ENCODE results near the gene WSCD2.
"Not testable (repeated sequence)": the region's sequence is repeated elsewhere in the genome, so short reads cannot be mapped to it uniquely, and the experiment has no call there.

Gene WSCD2

GRCh38 chr12:108194585-108194984 lies 65.5 kb downstream of the WSCD2 start:
- no peak for DNase-seq (ENCODE audit: low read depth, low spot score)

GRCh38 chr12:108196319-108196718 lies 67.2 kb downstream of the WSCD2 start:
- no peak for DNase-seq (ENCODE audit: low read depth, low spot score)

- DNase-seq (ENCODE audit: low read depth, low spot score): no peak
Measured at GRCh38 chr12:108196921-108197320, 67.8 kb downstream of the WSCD2 start.

- DNase-seq (ENCODE audit: low read depth, low spot score): no peak
Measured at GRCh38 chr12:108198043-108198442, 69.0 kb downstream of the WSCD2 start.

- no peak for DNase-seq (ENCODE audit: low read depth, low spot score)
Measured at GRCh38 chr12:108199106-108199505, 70.0 kb downstream of the WSCD2 start.

- no peak for DNase-seq (ENCODE audit: low read depth, low spot score)
Measured at GRCh38 chr12:108201808-108202207, 72.7 kb downstream of the WSCD2 start.

GRCh38 chr12:108204117-108204987 lies 75.3 kb downstream of the WSCD2 start:
- DNase-seq (ENCODE audit: low read depth, low spot score): no peak

- DNase-seq (ENCODE audit: low read depth, low spot score): no peak
Measured at GRCh38 chr12:108205864-108206263, 76.8 kb downstream of the WSCD2 start.

GRCh38 chr12:108207791-108208730 lies 79.0 kb downstream of the WSCD2 start:
- DNase-seq (ENCODE audit: low read depth, low spot score): no peak

- no peak for DNase-seq (ENCODE audit: low read depth, low spot score)
Measured at GRCh38 chr12:108210001-108210400, 80.9 kb downstream of the WSCD2 start.

- no peak for DNase-seq (ENCODE audit: low read depth, low spot score)
Measured at GRCh38 chr12:108211157-108211556, 82.1 kb downstream of the WSCD2 start.

- no peak for DNase-seq (ENCODE audit: low read depth, low spot score)
Measured at GRCh38 chr12:108213871-108214445, 84.9 kb downstream of the WSCD2 start.

GRCh38 chr12:108214486-108214885 lies 85.4 kb downstream of the WSCD2 start:
- DNase-seq (ENCODE audit: low read depth, low spot score): no peak

- no peak for DNase-seq (ENCODE audit: low read depth, low spot score)
Measured at GRCh38 chr12:108215458-108215857, 86.4 kb downstream of the WSCD2 start.

GRCh38 chr12:108218921-108219320 lies 89.8 kb downstream of the WSCD2 start:
- no peak for DNase-seq (ENCODE audit: low read depth, low spot score)

GRCh38 chr12:108225101-108225500 lies 96.0 kb downstream of the WSCD2 start:
- DNase-seq (ENCODE audit: low read depth, low spot score): not testable (repeated sequence)

- DNase-seq (ENCODE audit: low read depth, low spot score): no peak
Measured at GRCh38 chr12:108226866-108227265, 97.8 kb downstream of the WSCD2 start.

- DNase-seq (ENCODE audit: low read depth, low spot score): no peak
Measured at GRCh38 chr12:108228746-108229145, 99.7 kb downstream of the WSCD2 start.

GRCh38 chr12:108231109-108231905 lies 102.2 kb downstream of the WSCD2 start:
- no peak for DNase-seq (ENCODE audit: low read depth, low spot score)

GRCh38 chr12:108231909-108232434 lies 102.9 kb downstream of the WSCD2 start:
- no peak for DNase-seq (ENCODE audit: low read depth, low spot score)

GRCh38 chr12:108232565-108232964 lies 103.5 kb downstream of the WSCD2 start:
- no peak for DNase-seq (ENCODE audit: low read depth, low spot score)

Data from activated naive CD8-positive, alpha-beta T cell treated with anti-CD3 and anti-CD28 coated beads, Interleukin-2, amount 50 U/mL, for 16 hours (primary cell).